Activated T-helper 1 cell treated with Interleukin-2 at 50 U/mL for 16 hours (primary cell): ENCODE data around the gene RGPD4.
"Not testable (repeated sequence)": the region's sequence is repeated elsewhere in the genome, so short reads cannot be mapped to it uniquely, and the experiment has no call there.

Experiments used
- DNase-seq: peaks from one replicate; pipeline ENCODE4 v3.0.0-alpha.2; 2020; ENCODE audit warnings: low read depth

The RGPD4 gene

GRCh38 chr2:107826749-107827148 lies at the start of gene RGPD4:
RGPD4 (plus strand) TSS chr2:107826892; CDS start chr2:107827014, 122 bp downstream.
- not testable (repeated sequence) for DNase-seq

GRCh38 chr2:107777974-107778373 lies 48.7 kb upstream of the RGPD4 start:
- no peak for DNase-seq

GRCh38 chr2:107785756-107786155 lies 40.9 kb upstream of the RGPD4 start:
- no peak for DNase-seq

- DNase-seq, result no peak
These were observed 35.9 kb upstream of the RGPD4 start for GRCh38 chr2:107790837-107791236.

GRCh38 chr2:107801498-107801897 lies 25.2 kb upstream of the RGPD4 start:
- no peak for DNase-seq

- no peak for DNase-seq
These were observed 21.8 kb upstream of the RGPD4 start for GRCh38 chr2:107804608-107805498.

- DNase-seq, result no peak
These were observed 19.8 kb upstream of the RGPD4 start for GRCh38 chr2:107806901-107807300.

- DNase-seq, result no peak
These were observed 18.7 kb upstream of the RGPD4 start for GRCh38 chr2:107807988-107808387.

- DNase-seq, result no peak
These were observed 17.7 kb upstream of the RGPD4 start for GRCh38 chr2:107808959-107809358.

GRCh38 chr2:107809835-107810234 lies 16.9 kb upstream of the RGPD4 start:
- DNase-seq, result no peak

- no peak for DNase-seq
These were observed 16.0 kb upstream of the RGPD4 start for GRCh38 chr2:107810734-107811133.

- no peak for DNase-seq
These were observed 15.3 kb upstream of the RGPD4 start for GRCh38 chr2:107811411-107811810.

- DNase-seq, result no peak
These were observed 14.7 kb upstream of the RGPD4 start for GRCh38 chr2:107812006-107812405.

- DNase-seq, result no peak
These were observed 9.3 kb upstream of the RGPD4 start for GRCh38 chr2:107817378-107817777.

- DNase-seq, result no peak
These were observed 4.4 kb upstream of the RGPD4 start for GRCh38 chr2:107822302-107822701.

GRCh38 chr2:107824451-107825205 lies 2.1 kb upstream of the RGPD4 start:
- DNase-seq, result no peak

- DNase-seq, result no peak
These were observed 1.5 kb upstream of the RGPD4 start for GRCh38 chr2:107825206-107825563.

GRCh38 chr2:107829514-107829913 lies 2.8 kb downstream of the RGPD4 start:
- not testable (repeated sequence) for DNase-seq

GRCh38 chr2:107833152-107833551 lies 6.5 kb downstream of the RGPD4 start:
- not testable (repeated sequence) for DNase-seq

- not testable (repeated sequence) for DNase-seq
These were observed 6.9 kb downstream of the RGPD4 start for GRCh38 chr2:107833618-107834017.

GRCh38 chr2:107916121-107916520 lies 89.4 kb downstream of the RGPD4 start:
- DNase-seq, result not testable (repeated sequence)

GRCh38 chr2:107916696-107917370 lies 90.1 kb downstream of the RGPD4 start:
- not testable (repeated sequence) for DNase-seq
